ENCODE measurements around the gene PCSK1. TPM values are rescaled to one million over a fixed set of nuclear protein-coding genes. Genes with fewer than 3 reads are reported as not detected.

PCSK1 gene
- total RNA-seq, 2 experiments from 2014 or later = not detected

DNA sequence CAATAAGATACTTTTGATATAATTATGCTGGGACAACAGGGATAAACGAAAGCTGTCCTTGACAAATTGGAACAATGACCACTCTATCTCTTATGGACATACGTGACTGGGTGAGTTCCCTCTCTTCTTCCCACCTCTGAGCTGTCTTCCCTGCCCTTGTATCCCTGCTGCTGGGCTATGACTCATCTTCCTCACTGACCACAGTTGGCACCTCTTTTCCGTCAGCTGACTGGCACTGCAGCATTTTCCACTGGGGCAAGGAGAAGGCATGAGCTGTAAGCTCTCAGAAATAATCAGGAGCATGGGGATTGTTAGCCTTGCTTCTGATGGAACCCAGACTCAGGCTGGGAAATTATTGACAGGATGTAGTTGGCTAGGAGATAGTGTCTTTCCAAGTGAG is 48.7 kb downstream of the PCSK1 start:
- ChIA-PET POLR2A (interaction anchor here (1.6 kb wide), 1 partner anchor 70 kb away, joined by 3 read pairs; no protein-coding TSS in a partner anchor), CTCF (ENCODE audit: unreplicated experiment) (no interaction called here)
- Histone ChIP-seq H3K36me3 (ENCODE audit: insufficient read depth, low read length) (no peaks in the 10 kb centered on the region), H2AFZ (ENCODE audit: low read length) (no peak overlapping the region), H3K27ac (ENCODE audit: low read depth, low read length, poor library complexity, severe bottlenecking) (no peak overlapping the region), H3K9me3 (ENCODE audit: low read length) (no peaks in the 10 kb centered on the region), H3K4me3 (ENCODE audit: low read depth, low read length, poor library complexity, severe bottlenecking) (no peak overlapping the region), H3K9me2 (ENCODE audit: insufficient read depth, low read length) (no peaks in the 10 kb centered on the region), H3K79me2 (ENCODE audit: insufficient read depth, low read depth, low read length) (no peaks in the 10 kb centered on the region), H4K20me1 (ENCODE audit: insufficient read depth, low read length) (no peaks in the 10 kb centered on the region), H3K4me2 (ENCODE audit: low read length) (no peak overlapping the region), H3K4me1 (ENCODE audit: insufficient read depth, low read length, poor library complexity, severe bottlenecking) (no peaks in the 10 kb centered on the region)
- TF ChIP-seq EZH2phosphoT487 (IDR thresholded peaks at IDR 0.05; ENCODE audit: borderline replicate concordance, low read depth, low read length) = no peak
- TF ChIP-seq CTCF (conservative IDR thresholded peaks at IDR 0.05; ENCODE audit: low read length) = no peak
- BruUV-seq (replicated peaks) = no TSS peak
- DNase-seq (ENCODE audit: low spot score) = no peak
- intact Hi-C loops (cut with micrococcal nuclease; ENCODE audit: unreplicated experiment) = no loop called here

DNA sequence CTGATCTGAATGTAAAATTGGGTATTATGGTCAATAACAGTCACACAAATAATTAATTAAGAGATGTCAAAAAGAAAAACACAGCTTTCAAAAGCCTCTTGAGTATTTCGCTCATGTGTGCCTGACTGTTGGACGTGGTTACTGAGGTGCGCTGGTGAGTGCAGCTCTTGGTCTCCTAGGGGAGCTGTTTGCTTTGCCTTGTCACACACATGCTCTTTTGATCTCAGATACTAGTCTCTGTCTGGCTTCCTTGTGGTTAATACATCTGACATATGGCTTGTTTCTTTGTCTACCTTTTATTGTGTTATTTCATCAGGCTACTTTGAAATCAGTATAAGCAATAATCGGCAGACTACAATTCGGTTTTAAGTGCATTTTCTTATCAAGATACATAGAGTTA is 51.5 kb downstream of the PCSK1 start:
- Histone ChIP-seq H2AFZ (ENCODE audit: low read length) (no peak overlapping the region), H3K9me3 (ENCODE audit: low read length) (no peaks in the 10 kb centered on the region), H4K20me1 (ENCODE audit: insufficient read depth, low read length) (no peaks in the 10 kb centered on the region), H3K27ac (ENCODE audit: low read depth, low read length, poor library complexity, severe bottlenecking) (no peak overlapping the region), H3K4me3 (ENCODE audit: low read depth, low read length, poor library complexity, severe bottlenecking) (no peak overlapping the region), H3K9me2 (ENCODE audit: insufficient read depth, low read length) (no peaks in the 10 kb centered on the region), H3K4me1 (ENCODE audit: insufficient read depth, low read length, poor library complexity, severe bottlenecking) (no peaks in the 10 kb centered on the region), H3K36me3 (ENCODE audit: insufficient read depth, low read length) (no peaks in the 10 kb centered on the region), H3K4me2 (ENCODE audit: low read length) (no peak overlapping the region), H3K79me2 (ENCODE audit: insufficient read depth, low read depth, low read length) (no peaks in the 10 kb centered on the region)
- intact Hi-C loops (cut with micrococcal nuclease; ENCODE audit: unreplicated experiment) = no loop called here
- no TSS peak for BruUV-seq (replicated peaks)
- DNase-seq (ENCODE audit: low spot score) = peak; percentile 1
- ChIA-PET CTCF (ENCODE audit: unreplicated experiment) (no interaction called here), POLR2A (no interaction called here)
- no peak for TF ChIP-seq EZH2phosphoT487 (IDR thresholded peaks at IDR 0.05; ENCODE audit: borderline replicate concordance, low read depth, low read length)
- TF ChIP-seq CTCF (conservative IDR thresholded peaks at IDR 0.05; ENCODE audit: low read length) = no peak

GRCh38 chr5:96379896-96380295 is 53.2 kb downstream of the PCSK1 start:
- no peak overlapping the region for H3K4me2 ChIP-seq (ENCODE audit: low read length)
- no TSS peak for BruUV-seq (replicated peaks)
- no peaks in the 10 kb centered on the region for H3K79me2 ChIP-seq (ENCODE audit: insufficient read depth, low read depth, low read length)
- ChIA-PET POLR2A (interaction anchor here (0.6 to 1.4 kb wide), 2 partner anchors 9 to 681 kb away, joined by 3 to 5 read pairs; no protein-coding TSS in a partner anchor), CTCF (ENCODE audit: unreplicated experiment) (no interaction called here)
- no peaks in the 10 kb centered on the region for H3K9me2 ChIP-seq (ENCODE audit: insufficient read depth, low read length)
- H3K9me3 ChIP-seq (ENCODE audit: low read length) = no peaks in the 10 kb centered on the region
- H2AFZ ChIP-seq (ENCODE audit: low read length) = no peak overlapping the region
- H4K20me1 ChIP-seq (ENCODE audit: insufficient read depth, low read length) = no peaks in the 10 kb centered on the region
- DNase-seq (ENCODE audit: low spot score) = no peak
- intact Hi-C loops (cut with micrococcal nuclease; ENCODE audit: unreplicated experiment) = no loop called here
- H3K27ac ChIP-seq (ENCODE audit: low read depth, low read length, poor library complexity, severe bottlenecking) = no peak overlapping the region
- H3K4me1 ChIP-seq (ENCODE audit: insufficient read depth, low read length, poor library complexity, severe bottlenecking) = no peaks in the 10 kb centered on the region
- TF ChIP-seq EZH2phosphoT487 (IDR thresholded peaks at IDR 0.05; ENCODE audit: borderline replicate concordance, low read depth, low read length) = no peak
- no peak for TF ChIP-seq CTCF (conservative IDR thresholded peaks at IDR 0.05; ENCODE audit: low read length)
- H3K36me3 ChIP-seq (ENCODE audit: insufficient read depth, low read length) = no peaks in the 10 kb centered on the region
- no peak overlapping the region for H3K4me3 ChIP-seq (ENCODE audit: low read depth, low read length, poor library complexity, severe bottlenecking)
